Measurements from ENCODE around the gene CCDC6.
"Not testable (repeated sequence)": the region's sequence is repeated elsewhere in the genome, so short reads cannot be mapped to it uniquely, and the experiment has no call there.

The CCDC6 gene

DNA sequence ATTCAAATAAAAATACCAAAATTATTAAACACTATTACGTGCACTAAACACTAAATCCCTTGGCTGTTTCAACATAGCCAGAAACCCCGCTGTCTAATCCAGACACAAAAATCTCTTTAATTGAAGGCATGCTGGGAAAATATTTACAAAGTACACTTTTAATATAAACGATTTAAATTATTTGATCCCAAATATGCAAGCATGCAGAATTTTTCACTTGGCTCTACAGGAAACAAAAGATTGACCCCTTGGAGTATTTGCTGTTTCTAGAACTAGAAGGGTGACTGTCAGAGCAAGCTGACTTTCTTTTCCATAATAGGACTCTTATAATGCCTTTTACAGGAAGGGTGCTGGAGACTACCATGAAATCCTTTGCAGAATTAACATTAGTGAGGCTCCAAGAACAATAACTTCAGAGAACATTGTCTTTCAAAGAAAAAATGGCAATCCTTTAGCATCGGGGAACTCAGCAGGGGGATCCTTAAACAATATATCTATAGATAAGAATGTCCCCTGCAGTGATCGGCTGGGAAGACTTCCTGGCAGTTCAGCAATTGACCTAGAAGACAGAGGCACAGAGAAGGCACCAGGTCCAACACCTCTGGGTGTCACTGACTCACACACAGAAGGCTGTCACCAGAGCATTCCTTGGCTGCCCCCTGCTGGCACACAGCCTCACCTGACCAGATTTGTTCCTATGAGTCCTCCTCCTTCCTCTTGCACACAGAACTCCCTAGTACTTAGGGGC lies 97.3 kb downstream of the CCDC6 start:
- H3K4me1 Mint-ChIP-seq (ENCODE audit: low read depth): peaks cover 5% of the 10 kb centered on the region
- H3K36me3 Mint-ChIP-seq (ENCODE audit: low read depth): peaks cover 46% of the 10 kb centered on the region
- H3K4me3 Mint-ChIP-seq: no peak overlapping the region
- H3K27ac Mint-ChIP-seq: no peak overlapping the region
- no peaks in the 10 kb centered on the region for H3K27me3 Mint-ChIP-seq (ENCODE audit: low read depth)
- no peaks in the 10 kb centered on the region for H3K9me3 Mint-ChIP-seq

DNA sequence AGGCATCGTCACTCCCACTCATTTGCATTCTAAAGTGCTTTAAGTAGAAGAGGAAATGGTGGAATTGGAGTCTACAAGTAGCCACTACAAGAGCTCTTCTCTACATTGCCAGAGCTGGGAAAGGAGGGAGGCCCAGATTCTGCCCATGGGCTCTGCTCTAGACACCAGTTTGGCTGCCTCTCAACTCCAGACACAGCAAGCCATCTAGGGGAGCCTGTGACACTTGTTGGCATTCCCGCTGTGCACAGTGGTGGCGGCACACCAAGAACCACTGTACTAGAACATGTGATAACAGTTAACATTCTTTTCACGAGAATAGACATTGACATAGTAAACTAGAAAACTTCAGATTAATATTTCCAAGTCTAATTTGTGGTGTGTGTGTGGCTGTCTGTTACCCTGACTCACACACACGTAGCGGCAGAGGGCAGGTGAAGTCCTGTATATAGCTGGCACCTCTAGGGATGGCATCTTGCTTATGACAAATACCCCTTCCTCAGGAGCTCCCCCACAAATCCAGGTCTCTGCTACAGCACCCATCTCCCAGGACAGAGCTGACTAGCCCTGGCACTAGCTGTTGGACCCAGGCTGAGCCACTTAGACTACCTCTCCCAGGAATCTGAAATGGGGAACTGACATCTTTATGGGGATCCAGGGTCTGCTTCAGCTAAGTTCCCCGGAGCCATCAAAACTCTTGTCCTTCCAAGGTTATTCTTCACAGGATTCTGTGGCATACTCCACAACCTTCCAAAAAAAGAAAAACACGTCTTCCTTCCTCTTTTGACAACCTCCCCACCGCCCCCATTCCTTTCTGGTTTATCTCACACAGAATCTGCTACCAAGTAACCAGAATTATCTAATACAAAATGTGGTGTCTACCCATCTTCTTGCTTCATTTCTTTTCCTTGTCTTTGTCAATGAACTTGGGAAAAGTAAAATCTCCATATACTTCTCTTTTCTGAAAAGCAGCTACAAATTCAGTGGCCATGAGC lies 98.4 kb downstream of the CCDC6 start:
- H3K27me3 Mint-ChIP-seq (ENCODE audit: low read depth): no peaks in the 10 kb centered on the region
- peaks cover 45% of the 10 kb centered on the region for H3K36me3 Mint-ChIP-seq (ENCODE audit: low read depth)
- H3K4me3 Mint-ChIP-seq: no peak overlapping the region
- H3K9me3 Mint-ChIP-seq: no peaks in the 10 kb centered on the region
- peak overlapping the region; percentile 34 for H3K27ac Mint-ChIP-seq
- peaks cover 7% of the 10 kb centered on the region for H3K4me1 Mint-ChIP-seq (ENCODE audit: low read depth)

- Mint-ChIP-seq H3K36me3 (ENCODE audit: low read depth) (peaks cover 37% of the 10 kb centered on the region), H3K4me1 (ENCODE audit: low read depth) (peaks cover 11% of the 10 kb centered on the region), H3K27me3 (ENCODE audit: low read depth) (no peaks in the 10 kb centered on the region), H3K9me3 (no peaks in the 10 kb centered on the region), H3K4me3 (no peak overlapping the region), H3K27ac (no peak overlapping the region)
These were observed 101.3 kb downstream of the CCDC6 start for GRCh38 chr10:59805014-59805413.

DNA sequence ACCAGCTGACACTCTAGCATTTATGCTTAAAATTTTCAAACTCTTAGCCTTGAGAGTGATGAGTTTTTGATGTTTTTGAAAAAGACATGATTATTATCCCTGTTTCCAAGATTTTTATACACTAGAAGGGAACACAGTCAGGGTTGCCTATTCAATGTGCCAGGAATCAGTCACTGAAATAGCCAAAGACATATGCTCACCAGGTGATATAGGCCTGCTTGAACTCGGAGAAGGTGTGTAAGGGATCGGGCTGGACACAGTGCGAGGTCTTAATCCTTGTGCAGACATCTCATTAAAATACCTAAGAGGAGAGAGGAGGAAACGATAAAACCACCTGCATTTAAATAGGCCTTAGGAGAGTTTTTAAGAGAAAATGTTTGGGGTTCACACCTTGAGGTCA lies 102.1 kb downstream of the CCDC6 start:
- Mint-ChIP-seq H3K27ac (peak overlapping the region; percentile 9), H3K4me1 (ENCODE audit: low read depth) (peaks cover 6% of the 10 kb centered on the region), H3K36me3 (ENCODE audit: low read depth) (peaks cover 37% of the 10 kb centered on the region), H3K27me3 (ENCODE audit: low read depth) (no peaks in the 10 kb centered on the region), H3K9me3 (no peaks in the 10 kb centered on the region), H3K4me3 (no peak overlapping the region)

DNA sequence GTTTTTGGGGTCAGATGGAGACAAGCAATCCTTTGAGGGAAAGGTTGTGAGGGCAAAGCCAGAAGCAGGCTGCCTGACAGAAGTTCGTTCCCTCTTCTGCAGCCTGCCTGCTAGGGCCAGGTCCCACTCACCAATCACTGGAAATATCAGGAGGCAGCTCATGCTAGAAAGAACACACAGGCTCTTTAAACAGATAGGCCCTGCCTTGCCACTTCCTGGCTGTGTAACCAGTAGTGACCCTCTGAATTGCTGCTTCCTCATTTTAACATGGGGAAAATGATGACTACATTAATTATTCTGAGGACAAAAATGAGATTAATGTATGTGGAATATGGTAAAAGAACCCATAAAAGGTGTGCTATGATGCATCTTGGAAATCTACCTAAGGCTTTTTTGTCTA lies 102.6 kb downstream of the CCDC6 start:
- peaks cover 5% of the 10 kb centered on the region for H3K4me1 Mint-ChIP-seq (ENCODE audit: low read depth)
- H3K27me3 Mint-ChIP-seq (ENCODE audit: low read depth): no peaks in the 10 kb centered on the region
- no peak overlapping the region for H3K27ac Mint-ChIP-seq
- H3K36me3 Mint-ChIP-seq (ENCODE audit: low read depth): peaks cover 37% of the 10 kb centered on the region
- no peak overlapping the region for H3K4me3 Mint-ChIP-seq
- H3K9me3 Mint-ChIP-seq: no peaks in the 10 kb centered on the region

DNA sequence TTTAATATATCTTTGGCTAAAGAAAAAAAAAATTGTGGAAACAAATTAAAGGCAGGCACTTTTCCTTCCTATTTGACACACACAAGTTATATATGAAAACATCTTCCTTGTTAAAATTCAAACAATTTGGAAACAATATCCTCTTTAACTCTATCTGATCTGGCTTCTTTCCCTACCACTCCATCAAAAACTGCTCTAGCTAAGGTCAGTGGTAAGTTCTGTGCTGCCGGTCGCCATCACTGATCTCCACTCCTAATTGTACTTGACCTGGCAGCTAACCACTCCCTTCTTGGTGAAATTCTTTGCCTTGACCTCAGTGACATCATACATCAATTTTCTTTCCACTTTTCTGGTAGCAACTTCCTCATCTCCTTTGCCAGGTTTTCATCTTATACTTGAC lies 105.2 kb downstream of the CCDC6 start:
- Mint-ChIP-seq H3K4me3 (no peak overlapping the region), H3K36me3 (ENCODE audit: low read depth) (peaks cover 44% of the 10 kb centered on the region), H3K9me3 (no peaks in the 10 kb centered on the region), H3K4me1 (ENCODE audit: low read depth) (peaks cover 5% of the 10 kb centered on the region), H3K27ac (no peak overlapping the region), H3K27me3 (ENCODE audit: low read depth) (no peaks in the 10 kb centered on the region)

GRCh38 chr10:59799421-59799820 lies 106.9 kb downstream of the CCDC6 start:
- Mint-ChIP-seq H3K4me3 (no peak overlapping the region), H3K27ac (peak overlapping the region; percentile 0), H3K9me3 (no peaks in the 10 kb centered on the region), H3K4me1 (ENCODE audit: low read depth) (peaks cover 5% of the 10 kb centered on the region), H3K36me3 (ENCODE audit: low read depth) (peaks cover 51% of the 10 kb centered on the region), H3K27me3 (ENCODE audit: low read depth) (no peaks in the 10 kb centered on the region)

DNA sequence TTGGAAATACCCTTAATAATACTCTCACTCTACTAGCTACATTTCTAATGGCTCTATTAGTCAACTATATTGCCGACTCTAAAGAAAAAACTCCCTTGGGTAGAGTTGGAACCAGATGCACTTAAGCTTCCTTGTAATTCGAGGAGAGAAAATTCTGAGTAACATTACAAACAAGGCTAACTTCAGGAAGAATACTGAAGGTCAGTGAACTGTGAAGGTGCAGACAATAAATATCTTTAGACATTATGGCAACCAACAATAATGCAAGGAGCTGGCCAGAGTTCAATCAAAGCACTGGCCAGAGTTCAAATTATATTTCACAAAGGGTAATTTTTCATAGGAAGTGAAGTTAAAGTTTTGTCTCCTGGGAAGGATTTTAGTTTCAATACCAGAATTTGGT lies 112.4 kb downstream of the CCDC6 start:
- H3K27me3 Mint-ChIP-seq (ENCODE audit: low read depth): no peaks in the 10 kb centered on the region
- peaks cover 54% of the 10 kb centered on the region for H3K36me3 Mint-ChIP-seq (ENCODE audit: low read depth)
- no peak overlapping the region for H3K4me3 Mint-ChIP-seq
- H3K9me3 Mint-ChIP-seq: no peaks in the 10 kb centered on the region
- no peaks in the 10 kb centered on the region for H3K4me1 Mint-ChIP-seq (ENCODE audit: low read depth)
- no peak overlapping the region for H3K27ac Mint-ChIP-seq

DNA sequence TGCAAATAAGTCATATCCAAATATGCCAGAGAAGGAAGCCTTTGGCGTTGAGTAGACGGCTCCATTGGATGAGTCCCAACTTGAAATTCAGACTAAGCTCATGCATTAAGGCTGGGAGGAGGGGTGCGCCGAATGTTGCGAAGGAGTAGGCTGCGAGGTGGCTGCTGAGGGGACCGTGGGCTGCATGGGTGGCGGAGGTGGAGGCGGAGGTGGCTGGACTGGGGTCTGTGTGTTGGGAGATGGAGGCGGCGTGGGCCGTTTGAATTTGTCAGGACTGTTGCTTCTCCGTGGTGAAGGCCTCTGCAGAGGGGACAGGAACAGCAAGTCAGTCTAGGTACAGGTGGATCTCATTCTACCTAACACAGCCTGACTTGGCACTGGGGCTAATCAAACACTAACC lies 113.5 kb downstream of the CCDC6 start:
- no peak overlapping the region for H3K4me3 Mint-ChIP-seq
- H3K27ac Mint-ChIP-seq: no peak overlapping the region
- H3K27me3 Mint-ChIP-seq (ENCODE audit: low read depth): no peaks in the 10 kb centered on the region
- no peaks in the 10 kb centered on the region for H3K9me3 Mint-ChIP-seq
- no peaks in the 10 kb centered on the region for H3K4me1 Mint-ChIP-seq (ENCODE audit: low read depth)
- H3K36me3 Mint-ChIP-seq (ENCODE audit: low read depth): peaks cover 50% of the 10 kb centered on the region

- H3K4me1 Mint-ChIP-seq (ENCODE audit: low read depth): no peaks in the 10 kb centered on the region
- H3K4me3 Mint-ChIP-seq: no peak overlapping the region
- peaks cover 43% of the 10 kb centered on the region for H3K36me3 Mint-ChIP-seq (ENCODE audit: low read depth)
- no peaks in the 10 kb centered on the region for H3K27me3 Mint-ChIP-seq (ENCODE audit: low read depth)
- H3K9me3 Mint-ChIP-seq: no peaks in the 10 kb centered on the region
- H3K27ac Mint-ChIP-seq: no peak overlapping the region
These were observed 114.8 kb downstream of the CCDC6 start for GRCh38 chr10:59791601-59792000.

DNA sequence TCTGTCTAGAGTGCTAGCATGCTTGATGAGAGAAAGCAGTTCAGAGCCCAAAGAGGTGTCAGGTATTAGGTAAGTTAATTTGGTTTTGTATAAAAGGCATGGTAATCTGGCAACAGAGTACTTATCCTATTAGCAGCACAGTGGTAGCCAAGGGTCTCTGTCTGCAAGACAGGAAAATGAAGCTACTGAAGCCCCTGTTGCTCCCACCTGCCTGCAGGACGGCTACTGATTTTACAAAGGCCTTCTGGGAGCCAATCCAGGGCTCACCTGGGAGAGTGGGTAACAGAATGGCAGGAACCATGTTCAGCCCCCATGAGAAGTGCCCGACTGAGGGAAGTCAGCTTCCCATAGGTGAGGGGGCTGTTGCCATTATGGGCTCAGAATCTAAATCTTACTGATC lies 116.3 kb downstream of the CCDC6 start:
- not testable (repeated sequence) for H3K27me3 Mint-ChIP-seq (ENCODE audit: low read depth); H3K27ac Mint-ChIP-seq; H3K9me3 Mint-ChIP-seq; H3K4me3 Mint-ChIP-seq; H3K4me1 Mint-ChIP-seq (ENCODE audit: low read depth)
- H3K36me3 Mint-ChIP-seq (ENCODE audit: low read depth): peaks cover 30% of the 10 kb centered on the region

GRCh38 chr10:59788914-59789313 lies 117.4 kb downstream of the CCDC6 start:
- H3K9me3 Mint-ChIP-seq; H3K4me3 Mint-ChIP-seq; H3K4me1 Mint-ChIP-seq (ENCODE audit: low read depth); H3K27me3 Mint-ChIP-seq (ENCODE audit: low read depth); H3K27ac Mint-ChIP-seq: not testable (repeated sequence)
- H3K36me3 Mint-ChIP-seq (ENCODE audit: low read depth): peaks cover 21% of the 10 kb centered on the region

DNA sequence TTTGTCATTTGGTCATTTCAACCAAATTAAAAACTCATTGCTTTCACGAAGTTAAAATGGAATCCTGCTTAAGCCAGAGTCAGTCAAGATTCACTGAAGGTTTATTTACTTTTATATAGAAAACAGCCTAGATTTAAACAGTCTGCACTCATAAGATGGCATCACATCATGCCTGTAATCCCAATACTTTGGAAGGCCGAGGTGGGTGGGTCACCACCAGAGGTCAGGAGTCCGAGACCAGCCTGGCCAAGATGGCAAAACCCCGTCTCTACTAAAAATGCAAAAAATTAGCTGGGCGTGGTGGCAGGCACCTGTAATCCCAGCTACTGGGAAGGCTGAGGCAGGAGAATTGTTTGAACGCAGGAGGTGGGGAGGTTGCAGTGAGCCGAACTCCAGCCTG lies 119.3 kb downstream of the CCDC6 start:
- H3K4me1 Mint-ChIP-seq (ENCODE audit: low read depth); H3K27me3 Mint-ChIP-seq (ENCODE audit: low read depth); H3K9me3 Mint-ChIP-seq; H3K27ac Mint-ChIP-seq; H3K4me3 Mint-ChIP-seq: not testable (repeated sequence)
- peaks cover 11% of the 10 kb centered on the region for H3K36me3 Mint-ChIP-seq (ENCODE audit: low read depth)

DNA sequence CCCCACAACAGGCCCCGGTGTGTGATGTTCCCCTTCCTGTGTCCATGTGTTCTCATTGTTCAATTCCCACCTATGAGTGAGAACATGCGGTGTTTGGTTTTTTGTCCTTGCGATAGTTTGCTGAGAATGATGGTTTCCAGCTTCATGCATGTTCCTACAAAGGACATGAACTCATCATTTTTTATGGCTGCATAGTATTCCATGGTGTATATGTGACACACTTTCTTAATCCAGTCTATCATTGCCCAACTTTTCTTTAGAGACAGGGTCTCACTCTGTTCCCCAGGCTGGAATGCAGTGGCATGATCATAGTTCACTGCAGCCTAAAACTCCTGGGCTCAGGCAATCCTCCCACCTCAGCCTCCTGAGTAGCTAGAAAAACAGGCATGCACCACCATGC lies 120.9 kb downstream of the CCDC6 start:
- H3K27me3 Mint-ChIP-seq (ENCODE audit: low read depth); H3K4me1 Mint-ChIP-seq (ENCODE audit: low read depth); H3K36me3 Mint-ChIP-seq (ENCODE audit: low read depth); H3K4me3 Mint-ChIP-seq; H3K9me3 Mint-ChIP-seq; H3K27ac Mint-ChIP-seq: not testable (repeated sequence)

GRCh38 chr10:59781511-59781910 lies 124.8 kb downstream of the CCDC6 start:
- H3K36me3 Mint-ChIP-seq (ENCODE audit: low read depth): no peaks in the 10 kb centered on the region
- no peaks in the 10 kb centered on the region for H3K4me1 Mint-ChIP-seq (ENCODE audit: low read depth)
- no peak overlapping the region for H3K4me3 Mint-ChIP-seq
- H3K27me3 Mint-ChIP-seq (ENCODE audit: low read depth): no peaks in the 10 kb centered on the region
- H3K9me3 Mint-ChIP-seq: peaks cover 10% of the 10 kb centered on the region
- no peak overlapping the region for H3K27ac Mint-ChIP-seq

All from T-helper 1 cell treated with Interleukin-12 subunit alpha and Interleukin-12 subunit beta and Interleukin-4 antibody, amounts not matched to agents 30 μg/mL and 1 μg/mL, for 36 hours (primary cell).